ENCODE measurements around the gene BAG3.
"Not testable (repeated sequence)": the region's sequence is repeated elsewhere in the genome, so short reads cannot be mapped to it uniquely, and the experiment has no call there.

Gene BAG3

GRCh38 chr10:119640875-119641526 lies 10.2 kb upstream of the BAG3 start:
- no peak for DNase-seq (ENCODE audit: low spot score)

- no peak for DNase-seq (ENCODE audit: low spot score)
These were observed 8.5 kb upstream of the BAG3 start for GRCh38 chr10:119642556-119643111.

- DNase-seq (ENCODE audit: low spot score), result no peak
These were observed 7.6 kb upstream of the BAG3 start for GRCh38 chr10:119643306-119644204.

DNA sequence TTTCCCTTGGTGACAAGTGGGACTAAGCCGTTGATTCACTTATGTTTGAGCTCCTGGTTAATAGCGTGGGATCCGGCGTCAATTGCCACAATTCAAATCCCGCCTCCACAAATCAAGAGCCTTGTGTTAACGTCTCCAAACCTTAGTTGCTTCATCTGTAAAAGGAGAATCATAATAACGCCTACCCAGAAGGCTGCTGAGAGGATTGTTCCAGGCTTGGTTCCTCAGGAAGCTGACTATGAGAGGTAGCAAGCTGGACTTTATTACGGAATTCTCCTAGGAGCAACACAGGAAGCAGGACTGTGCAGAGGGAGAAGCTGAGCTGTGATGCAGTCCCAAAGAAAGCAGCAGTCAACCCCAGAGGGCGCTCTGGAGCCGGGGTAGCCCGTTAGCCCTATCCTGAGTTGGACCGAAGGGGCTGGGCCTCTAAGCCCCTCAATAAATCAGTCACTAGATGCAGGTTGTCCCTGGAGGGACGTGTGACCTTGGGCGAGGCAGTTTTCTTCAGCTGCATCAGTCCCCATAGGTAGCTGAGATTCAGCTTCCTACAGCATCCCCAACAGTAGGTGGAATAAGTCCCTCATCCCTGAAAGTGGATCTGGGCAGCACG lies 6.9 kb upstream of the BAG3 start:
- no peak for DNase-seq (ENCODE audit: low spot score)

DNA sequence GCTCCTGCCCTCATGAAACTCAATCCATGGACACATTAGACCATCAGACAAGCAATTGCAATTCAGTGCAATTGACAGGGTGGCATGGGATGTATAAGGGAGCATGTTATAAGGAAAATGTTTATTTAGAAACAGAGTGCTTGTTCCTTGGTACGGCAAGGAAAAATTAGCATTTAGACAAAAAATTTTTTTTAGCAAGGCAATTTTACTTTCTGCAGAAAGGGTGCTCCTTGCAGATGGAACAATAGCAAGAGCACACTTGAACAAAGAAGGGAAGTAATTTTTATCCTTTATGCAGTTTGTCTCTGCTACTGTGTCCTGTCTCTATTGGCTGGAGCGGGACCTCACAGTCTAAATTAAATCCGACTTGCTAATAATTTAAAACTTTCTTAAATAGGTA lies 6.2 kb upstream of the BAG3 start:
- DNase-seq (ENCODE audit: low spot score), result no peak

- DNase-seq (ENCODE audit: low spot score), result no peak
These were observed 1.1 kb upstream of the BAG3 start for GRCh38 chr10:119650062-119650461.

GRCh38 chr10:119651514-119652360 lies 557 bp downstream of the BAG3 start:
- no peak for DNase-seq (ENCODE audit: low spot score)

DNA sequence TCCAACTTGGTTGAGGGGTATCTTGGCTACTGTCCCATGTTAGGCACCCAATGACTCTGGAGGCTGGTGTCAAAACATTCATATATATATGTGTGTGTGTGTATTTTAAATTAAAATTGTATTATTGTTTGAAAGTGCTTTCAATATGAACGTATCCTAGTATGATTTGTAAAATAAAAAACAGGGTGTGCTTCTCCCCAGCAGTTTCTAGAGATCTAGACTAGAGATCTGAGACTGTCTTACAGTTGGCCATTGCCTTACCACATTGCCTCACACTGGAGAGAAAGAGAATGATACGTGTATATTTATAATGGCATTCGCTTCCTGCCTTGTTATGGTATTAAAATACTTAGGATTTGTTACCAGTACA lies 1.2 kb downstream of the BAG3 start:
- no peak for DNase-seq (ENCODE audit: low spot score)

- no peak for DNase-seq (ENCODE audit: low spot score)
These were observed 2.0 kb downstream of the BAG3 start for GRCh38 chr10:119653209-119653608.

DNA sequence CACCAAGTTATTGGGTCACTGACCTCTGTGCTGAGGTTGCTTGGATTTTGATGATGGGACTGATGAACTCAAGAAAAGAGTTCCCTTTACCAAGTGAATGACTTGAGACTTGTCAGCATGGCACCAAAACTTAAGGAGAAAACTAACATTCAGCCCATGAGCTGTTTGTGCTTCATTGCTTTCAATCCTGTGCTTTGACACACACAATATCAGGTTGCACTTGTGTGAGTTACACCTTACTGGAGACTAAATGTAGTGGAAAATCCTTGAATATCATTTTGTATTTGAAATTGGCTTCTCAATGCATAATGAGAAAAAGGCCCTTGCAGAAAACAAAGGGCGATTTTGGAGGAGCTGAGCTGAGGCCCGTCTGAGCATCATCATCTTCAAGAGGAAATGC lies 2.7 kb downstream of the BAG3 start:
- no peak for DNase-seq (ENCODE audit: low spot score)

- no peak for DNase-seq (ENCODE audit: low spot score)
These were observed 3.4 kb downstream of the BAG3 start for GRCh38 chr10:119654540-119654939.

DNA sequence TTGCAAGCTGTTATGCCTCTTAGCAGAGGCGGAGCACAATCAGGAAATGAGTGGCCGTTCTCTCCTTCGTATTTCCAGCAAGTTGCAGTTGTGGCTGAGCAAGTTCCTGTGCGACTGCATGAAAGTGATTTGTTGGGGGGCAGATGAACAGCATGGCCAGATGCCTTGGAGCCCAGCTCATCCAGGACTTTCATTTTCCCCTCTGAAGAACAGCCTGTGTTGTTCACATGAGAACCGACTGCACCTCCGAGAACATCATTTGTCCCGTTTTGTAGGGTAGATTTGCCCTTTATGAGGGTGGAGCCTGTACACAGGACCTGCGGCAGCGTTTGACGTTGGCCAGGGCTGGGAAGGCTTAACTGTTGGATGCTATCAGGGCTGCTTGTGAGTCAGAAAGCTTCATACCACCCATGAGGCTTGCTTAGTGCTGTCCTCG lies 4.4 kb downstream of the BAG3 start:
- DNase-seq (ENCODE audit: low spot score), result no peak

DNA sequence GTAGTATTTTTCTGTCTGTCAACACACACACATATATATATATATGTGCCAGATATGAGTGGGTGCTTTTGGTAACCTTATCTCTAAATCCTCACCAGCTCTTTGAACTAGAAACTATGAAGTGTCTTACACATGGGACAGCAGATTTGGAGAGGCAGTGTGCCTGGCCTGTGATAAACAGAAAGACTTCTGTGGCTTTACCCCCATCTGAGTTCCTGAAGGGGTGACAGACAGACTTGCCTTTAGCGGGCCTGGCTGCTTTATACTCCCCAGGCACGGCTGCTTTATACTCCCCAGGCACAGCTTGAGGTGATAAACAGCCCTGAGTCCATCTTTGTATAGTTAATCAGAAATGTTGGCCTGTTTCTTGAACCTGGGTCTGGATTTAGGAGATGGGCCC lies 5.6 kb downstream of the BAG3 start:
- DNase-seq (ENCODE audit: low spot score), result no peak

- DNase-seq (ENCODE audit: low spot score), result no peak
These were observed 6.5 kb downstream of the BAG3 start for GRCh38 chr10:119657725-119658124.

- peak; percentile 63 for DNase-seq (ENCODE audit: low spot score)
These were observed 7.1 kb downstream of the BAG3 start for GRCh38 chr10:119658274-119658673.

DNA sequence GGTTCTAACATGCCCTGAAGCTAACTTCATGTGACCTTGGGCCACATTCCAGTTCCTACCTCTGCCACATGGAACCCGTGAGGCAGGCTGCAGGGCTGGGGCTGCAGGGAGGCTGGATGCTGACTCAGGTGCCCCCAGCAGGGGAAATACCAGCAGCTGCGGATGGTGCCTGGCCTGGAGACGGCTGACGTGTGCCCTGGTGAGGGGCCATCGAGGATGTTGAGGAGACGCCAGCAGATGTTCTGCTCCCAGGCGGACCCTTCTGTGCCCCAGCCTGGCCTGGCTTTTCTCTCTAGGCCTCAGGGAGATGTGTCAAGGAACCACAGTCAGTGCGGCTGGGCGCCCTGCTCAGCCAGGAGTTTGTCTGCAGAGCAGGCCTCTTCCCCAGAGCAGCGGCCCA lies 8.8 kb downstream of the BAG3 start:
- DNase-seq (ENCODE audit: low spot score), result no peak

GRCh38 chr10:119662076-119662605 lies 11.0 kb downstream of the BAG3 start:
- DNase-seq (ENCODE audit: low spot score), result not testable (repeated sequence)

DNA sequence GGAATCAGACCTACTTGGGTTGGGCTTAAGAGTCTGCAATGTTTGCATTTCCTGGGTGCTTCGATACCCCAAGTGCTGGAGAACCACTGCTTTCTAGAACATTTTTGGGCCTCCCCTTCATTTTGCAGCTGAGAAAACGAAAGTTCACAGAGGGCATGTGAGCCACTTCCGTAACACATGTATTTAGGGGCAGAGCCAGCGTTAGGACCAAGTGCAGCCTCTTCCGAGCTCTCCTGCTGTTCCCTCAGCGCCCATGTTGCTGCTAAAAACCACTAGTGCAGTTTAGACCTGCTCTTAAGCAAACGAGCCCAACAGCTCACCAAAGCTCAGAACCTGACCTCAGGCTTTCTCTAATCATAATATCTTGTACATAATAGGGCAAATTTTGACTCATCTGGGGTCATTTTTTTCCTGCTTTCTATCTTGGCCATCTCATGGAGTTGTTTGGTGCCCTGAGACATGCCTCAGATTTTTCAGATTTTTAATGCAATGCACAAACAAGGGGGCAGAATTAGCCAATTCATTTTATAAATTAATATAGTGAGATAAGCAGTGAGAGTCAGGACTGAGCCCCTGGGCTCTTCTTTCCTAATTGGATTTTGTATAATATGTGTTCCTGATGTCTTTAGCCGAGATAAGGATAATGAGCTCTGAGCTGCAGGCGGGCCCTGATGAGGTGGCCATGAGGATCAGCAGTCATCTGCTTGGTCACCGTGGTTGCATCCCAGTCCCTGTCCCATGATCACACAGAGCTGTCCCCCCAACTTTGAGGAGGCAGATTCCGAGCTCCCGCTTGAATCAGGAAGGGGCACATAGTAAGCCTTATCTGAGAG lies 12.9 kb downstream of the BAG3 start:
- DNase-seq (ENCODE audit: low spot score), result no peak

GRCh38 chr10:119665901-119666708 lies 14.9 kb downstream of the BAG3 start:
- no peak for DNase-seq (ENCODE audit: low spot score)

DNA sequence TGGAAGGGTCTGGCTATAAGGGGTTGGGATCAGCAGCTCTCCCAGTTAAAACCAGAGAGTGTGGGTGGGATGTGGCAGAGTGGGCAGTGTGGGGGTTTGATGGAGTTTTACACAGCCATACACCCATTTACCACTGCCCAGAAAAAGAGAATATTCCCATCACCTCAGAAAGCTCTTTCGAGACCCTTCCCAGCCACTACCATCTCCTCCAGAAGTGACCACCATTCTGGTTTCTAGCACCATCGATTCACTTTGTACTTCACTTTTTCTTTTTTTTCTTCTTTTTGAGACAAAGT lies 15.5 kb downstream of the BAG3 start:
- DNase-seq (ENCODE audit: low spot score), result no peak

Measured in HuH-7.5 (cell line).